Measurements from ENCODE around the gene PBRM1.

DNA sequence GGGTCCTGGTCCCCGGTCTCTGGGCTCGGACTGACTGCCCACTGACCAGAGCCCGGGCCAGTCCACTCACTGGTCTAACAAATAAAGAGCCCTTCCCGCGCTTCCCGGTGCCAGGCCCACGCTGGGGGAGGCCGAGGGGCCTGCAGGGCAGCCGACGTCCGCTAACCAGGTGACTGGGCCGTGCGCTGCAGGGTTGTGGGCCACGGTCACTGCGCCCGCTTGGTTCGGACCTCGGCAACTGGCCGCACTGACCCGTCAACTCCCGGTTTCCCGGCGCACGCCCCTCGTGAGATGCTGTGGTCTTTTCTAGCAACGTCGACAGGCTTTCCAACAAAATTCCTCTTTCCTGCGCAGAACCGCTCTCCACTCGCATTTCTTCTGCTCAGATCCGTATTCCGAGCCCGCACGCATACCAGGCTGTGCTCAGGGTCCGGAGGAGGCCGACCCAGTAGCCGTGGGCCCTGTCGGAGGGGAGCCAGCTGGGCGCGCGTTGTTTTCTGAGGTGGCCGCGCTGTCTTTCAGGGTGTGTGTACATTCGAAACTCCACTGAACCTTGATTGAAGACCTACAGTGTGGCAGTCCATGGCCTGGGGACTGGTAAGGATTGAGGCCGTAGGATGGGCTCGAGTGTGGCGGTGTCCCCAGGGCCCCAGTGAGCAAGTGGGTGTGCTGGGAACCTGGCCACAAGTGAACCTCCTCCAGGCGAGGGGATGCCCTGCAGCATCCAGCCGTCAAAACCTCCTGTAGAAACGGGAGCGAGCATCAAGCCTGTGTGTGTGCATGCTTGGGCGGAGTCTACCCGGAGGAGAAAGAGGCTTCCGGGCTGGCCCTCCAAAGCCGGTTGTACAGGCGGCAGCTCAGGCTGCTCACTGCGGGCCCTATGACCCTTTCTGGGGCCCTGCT is 151.2 kb downstream of the PBRM1 start:
- TF ChIP-seq, protein P1, sequence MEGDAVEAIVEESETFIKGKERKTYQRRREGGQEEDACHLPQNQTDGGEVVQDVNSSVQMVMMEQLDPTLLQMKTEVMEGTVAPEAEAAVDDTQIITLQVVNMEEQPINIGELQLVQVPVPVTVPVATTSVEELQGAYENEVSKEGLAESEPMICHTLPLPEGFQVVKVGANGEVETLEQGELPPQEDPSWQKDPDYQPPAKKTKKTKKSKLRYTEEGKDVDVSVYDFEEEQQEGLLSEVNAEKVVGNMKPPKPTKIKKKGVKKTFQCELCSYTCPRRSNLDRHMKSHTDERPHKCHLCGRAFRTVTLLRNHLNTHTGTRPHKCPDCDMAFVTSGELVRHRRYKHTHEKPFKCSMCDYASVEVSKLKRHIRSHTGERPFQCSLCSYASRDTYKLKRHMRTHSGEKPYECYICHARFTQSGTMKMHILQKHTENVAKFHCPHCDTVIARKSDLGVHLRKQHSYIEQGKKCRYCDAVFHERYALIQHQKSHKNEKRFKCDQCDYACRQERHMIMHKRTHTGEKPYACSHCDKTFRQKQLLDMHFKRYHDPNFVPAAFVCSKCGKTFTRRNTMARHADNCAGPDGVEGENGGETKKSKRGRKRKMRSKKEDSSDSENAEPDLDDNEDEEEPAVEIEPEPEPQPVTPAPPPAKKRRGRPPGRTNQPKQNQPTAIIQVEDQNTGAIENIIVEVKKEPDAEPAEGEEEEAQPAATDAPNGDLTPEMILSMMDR (IDR thresholded peaks at IDR 0.05), result no peak
- TF ChIP-seq POLR2A (IDR thresholded peaks at IDR 0.05), result no peak

Data from heart left ventricle (tissue), 13 donors.